Measurements from ENCODE around the gene NPR3. TPM values are rescaled to one million over a fixed set of nuclear protein-coding genes. Genes with fewer than 3 reads are reported as not detected.
A peak's percentile ranks its signal among the peaks of the same experiment; 100 is the strongest.

Gene NPR3, protein sequence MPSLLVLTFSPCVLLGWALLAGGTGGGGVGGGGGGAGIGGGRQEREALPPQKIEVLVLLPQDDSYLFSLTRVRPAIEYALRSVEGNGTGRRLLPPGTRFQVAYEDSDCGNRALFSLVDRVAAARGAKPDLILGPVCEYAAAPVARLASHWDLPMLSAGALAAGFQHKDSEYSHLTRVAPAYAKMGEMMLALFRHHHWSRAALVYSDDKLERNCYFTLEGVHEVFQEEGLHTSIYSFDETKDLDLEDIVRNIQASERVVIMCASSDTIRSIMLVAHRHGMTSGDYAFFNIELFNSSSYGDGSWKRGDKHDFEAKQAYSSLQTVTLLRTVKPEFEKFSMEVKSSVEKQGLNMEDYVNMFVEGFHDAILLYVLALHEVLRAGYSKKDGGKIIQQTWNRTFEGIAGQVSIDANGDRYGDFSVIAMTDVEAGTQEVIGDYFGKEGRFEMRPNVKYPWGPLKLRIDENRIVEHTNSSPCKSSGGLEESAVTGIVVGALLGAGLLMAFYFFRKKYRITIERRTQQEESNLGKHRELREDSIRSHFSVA
- total RNA-seq = 81.0 TPM
- long read RNA-seq, full-length matches to known transcripts = 44 of 74 reads
- long read RNA-seq, partial matches to known transcripts = 27 of 74 reads
- long read RNA-seq, other reads (novel, unspliced or antisense) = 3 of 74 reads

GRCh38 chr5:32710550-32711361 lies at the start of gene NPR3:
Gene NPR3, plus strand, starts transcription at chr5:32711321. Its CDS starts 456 bp downstream, at chr5:32711777.
- H3K36me3 ChIP-seq = no peaks in the 10 kb centered on the region
- DNase-seq = peak; percentile 49
- TF ChIP-seq, protein P1, sequence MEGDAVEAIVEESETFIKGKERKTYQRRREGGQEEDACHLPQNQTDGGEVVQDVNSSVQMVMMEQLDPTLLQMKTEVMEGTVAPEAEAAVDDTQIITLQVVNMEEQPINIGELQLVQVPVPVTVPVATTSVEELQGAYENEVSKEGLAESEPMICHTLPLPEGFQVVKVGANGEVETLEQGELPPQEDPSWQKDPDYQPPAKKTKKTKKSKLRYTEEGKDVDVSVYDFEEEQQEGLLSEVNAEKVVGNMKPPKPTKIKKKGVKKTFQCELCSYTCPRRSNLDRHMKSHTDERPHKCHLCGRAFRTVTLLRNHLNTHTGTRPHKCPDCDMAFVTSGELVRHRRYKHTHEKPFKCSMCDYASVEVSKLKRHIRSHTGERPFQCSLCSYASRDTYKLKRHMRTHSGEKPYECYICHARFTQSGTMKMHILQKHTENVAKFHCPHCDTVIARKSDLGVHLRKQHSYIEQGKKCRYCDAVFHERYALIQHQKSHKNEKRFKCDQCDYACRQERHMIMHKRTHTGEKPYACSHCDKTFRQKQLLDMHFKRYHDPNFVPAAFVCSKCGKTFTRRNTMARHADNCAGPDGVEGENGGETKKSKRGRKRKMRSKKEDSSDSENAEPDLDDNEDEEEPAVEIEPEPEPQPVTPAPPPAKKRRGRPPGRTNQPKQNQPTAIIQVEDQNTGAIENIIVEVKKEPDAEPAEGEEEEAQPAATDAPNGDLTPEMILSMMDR (IDR thresholded peaks at IDR 0.05; ENCODE audit: borderline replicate concordance) = no peak
- H3K4me3 ChIP-seq = peak within 1 kb of the TSS; percentile 79
- intact Hi-C loops (cut with micrococcal nuclease) = no loop called here
- peaks cover 30% of the 10 kb centered on the region for H3K27me3 ChIP-seq (ENCODE audit: low read depth)
- H3K9me3 ChIP-seq (replicated peaks) = no peaks in the 10 kb centered on the region
- H3K4me1 ChIP-seq = peaks cover 51% of the 10 kb centered on the region
- peak within 1 kb of the TSS; percentile 92 for H3K27ac ChIP-seq (replicated peaks)

DNA sequence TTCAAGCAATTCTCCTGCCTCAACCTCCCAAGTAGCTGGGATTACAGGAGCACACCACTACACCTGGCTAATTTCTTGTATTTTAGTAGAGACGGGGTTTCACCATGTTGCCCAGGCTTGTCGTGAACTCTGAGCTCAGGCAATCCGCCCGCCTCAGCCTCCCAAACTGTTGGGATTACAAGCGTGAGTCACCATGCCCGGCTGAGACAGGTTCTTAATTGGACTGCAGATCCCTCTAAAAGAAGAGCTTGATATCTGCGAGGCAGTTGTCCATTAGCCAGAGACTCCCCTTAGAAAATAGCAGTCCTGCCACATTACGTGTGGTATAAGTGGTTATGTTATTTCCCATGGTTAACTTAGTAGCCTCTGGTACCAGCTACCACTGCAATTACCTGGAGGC lies 46.6 kb upstream of the NPR3 start:
- TF ChIP-seq, protein P1 (IDR thresholded peaks at IDR 0.05; ENCODE audit: borderline replicate concordance) = no peak
- intact Hi-C loops (cut with micrococcal nuclease) = no loop called here

DNA sequence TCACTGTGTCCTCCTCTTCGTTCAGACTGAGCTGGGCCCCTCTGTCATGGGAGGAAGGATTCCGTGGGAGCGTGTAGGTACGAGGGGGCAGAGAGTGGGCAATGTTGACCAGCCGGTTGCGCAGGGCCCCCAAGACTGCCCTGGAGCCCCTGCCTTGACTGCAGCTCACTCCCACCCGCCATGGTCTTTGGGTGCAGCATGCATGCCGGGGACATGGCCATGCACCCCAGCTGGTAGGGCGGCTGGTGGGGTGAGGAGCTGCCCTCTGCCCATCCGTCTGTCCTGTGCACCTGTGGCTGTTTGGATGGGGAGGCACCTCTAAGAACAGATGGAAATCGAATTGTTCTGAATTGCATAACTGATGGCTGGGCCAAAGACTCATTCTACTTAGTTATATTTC lies 42.6 kb upstream of the NPR3 start:
- no peak overlapping the region for H3K27ac ChIP-seq (replicated peaks)
- no peaks in the 10 kb centered on the region for H3K4me1 ChIP-seq
- TF ChIP-seq, protein P1 (IDR thresholded peaks at IDR 0.05; ENCODE audit: borderline replicate concordance) = no peak
- no peaks in the 10 kb centered on the region for H3K27me3 ChIP-seq (ENCODE audit: low read depth)
- intact Hi-C loops (cut with micrococcal nuclease) = no loop called here
- H3K9me3 ChIP-seq (replicated peaks) = peaks cover 48% of the 10 kb centered on the region
- no peak overlapping the region for H3K4me3 ChIP-seq
- no peaks in the 10 kb centered on the region for H3K36me3 ChIP-seq
- no peak for DNase-seq

More for the DNA sequence above, 46.6 kb upstream of the NPR3 start:
- Histone ChIP-seq H3K9me3 (replicated peaks) (peaks cover 53% of the 10 kb centered on the region), H3K4me3 (no peak overlapping the region), H3K4me1 (no peaks in the 10 kb centered on the region), H3K27me3 (ENCODE audit: low read depth) (no peaks in the 10 kb centered on the region), H3K27ac (replicated peaks) (no peak overlapping the region), H3K36me3 (no peaks in the 10 kb centered on the region)
- DNase-seq = no peak

GRCh38 chr5:32673272-32673671 lies 37.8 kb upstream of the NPR3 start:
- Histone ChIP-seq H3K4me3 (no peak overlapping the region), H3K4me1 (no peaks in the 10 kb centered on the region), H3K36me3 (no peaks in the 10 kb centered on the region), H3K9me3 (replicated peaks) (peaks cover 43% of the 10 kb centered on the region), H3K27ac (replicated peaks) (no peak overlapping the region), H3K27me3 (ENCODE audit: low read depth) (no peaks in the 10 kb centered on the region)
- TF ChIP-seq, protein P1 (IDR thresholded peaks at IDR 0.05; ENCODE audit: borderline replicate concordance) = no peak
- DNase-seq = no peak
- intact Hi-C loops (cut with micrococcal nuclease) = no loop called here

DNA sequence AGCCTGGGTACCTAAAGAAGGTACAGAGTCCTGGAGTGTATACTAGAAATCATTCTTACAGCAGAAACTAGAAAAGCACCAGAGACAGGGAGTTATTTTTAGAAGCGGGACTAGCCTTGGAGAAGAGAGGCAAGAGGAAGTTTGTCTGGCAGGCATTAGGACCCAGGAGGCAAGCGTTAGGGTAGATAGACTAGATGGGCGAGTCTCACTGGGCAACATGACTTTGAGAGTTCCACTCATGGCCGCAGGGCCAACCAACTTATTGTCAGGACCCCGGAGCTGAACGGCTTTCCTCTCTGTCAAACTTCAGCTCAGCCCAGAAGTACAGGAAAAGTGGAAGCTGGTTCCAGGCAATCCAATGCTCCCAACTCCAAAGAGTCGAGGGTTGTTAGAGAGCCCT lies 34.1 kb upstream of the NPR3 start:
- intact Hi-C loops (cut with micrococcal nuclease) = no loop called here
- H3K4me1 ChIP-seq = no peaks in the 10 kb centered on the region
- H3K36me3 ChIP-seq = no peaks in the 10 kb centered on the region
- no peaks in the 10 kb centered on the region for H3K27me3 ChIP-seq (ENCODE audit: low read depth)
- no peak overlapping the region for H3K27ac ChIP-seq (replicated peaks)
- TF ChIP-seq, protein P1 (IDR thresholded peaks at IDR 0.05; ENCODE audit: borderline replicate concordance) = no peak
- DNase-seq = no peak
- H3K9me3 ChIP-seq (replicated peaks) = peaks cover 30% of the 10 kb centered on the region
- no peak overlapping the region for H3K4me3 ChIP-seq
